Measurements from ENCODE around the gene NDST1. TPM values are rescaled to one million over a fixed set of nuclear protein-coding genes. Genes with fewer than 3 reads are reported as not detected.

NDST1 gene
- total and polyA plus RNA-seq, 12 donors, result 14.8 to 86.1 (median 58.5) TPM

- WGBS, 2 donors, result 46 to 51% methylated on average over 6 of the region's 6 CpGs
- DNase-seq (no peak), ATAC-seq (peak in 1 of 8 donors; percentile 4)
- peaks cover 18 to 45% (median 38%) of the 10 kb centered on the region in 9 donors for H3K4me1 ChIP-seq
- H3K36me3 ChIP-seq, result no peaks in the 10 kb centered on the region
- H3K27me3 ChIP-seq, result no peaks in the 10 kb centered on the region
- H3K4me3 ChIP-seq, result no peak overlapping the region
- H3K9me3 ChIP-seq, result no peaks in the 10 kb centered on the region
- peak overlapping the region in 2 of 10 donors; percentile 10 to 14 for H3K27ac ChIP-seq
- no peak for TF ChIP-seq CTCF (IDR thresholded peaks at IDR 0.05)
- intact Hi-C loops (cut with DNase I), result loop anchor here in 4 of 10 donors (2.0 to 10.0 kb wide), 4 partner anchors 64 to 69 kb away; no protein-coding TSS in a partner anchor
Measured at GRCh38 chr5:150587856-150588595, 80.1 kb downstream of the NDST1 start.

- Histone ChIP-seq H3K27me3 (no peaks in the 10 kb centered on the region), H3K9me3 (no peaks in the 10 kb centered on the region), H3K36me3 (no peaks in the 10 kb centered on the region), H3K4me3 (no peak overlapping the region), H3K27ac (no peak overlapping the region), H3K4me1 (peaks cover 23 to 50% (median 43%) of the 10 kb centered on the region in 9 donors)
- no peak for ATAC-seq
- DNase-seq, result no peak
- intact Hi-C loops (cut with DNase I), result loop anchor here in 4 of 10 donors (2.0 to 10.0 kb wide), 4 partner anchors 64 to 69 kb away; no protein-coding TSS in a partner anchor
- TF ChIP-seq CTCF (IDR thresholded peaks at IDR 0.05), result no peak
- WGBS, 2 donors, result 92 to 97% methylated on average over 1 of the region's 1 CpG
Measured at GRCh38 chr5:150588596-150588890, 80.6 kb downstream of the NDST1 start.

- ATAC-seq (peak; percentile 65 to 90 (median 83)), DNase-seq (peak; percentile 72 to 83)
- H3K27me3 ChIP-seq, result no peaks in the 10 kb centered on the region
- H3K4me1 ChIP-seq, result peaks cover 34 to 65% (median 58%) of the 10 kb centered on the region in 9 donors
- 31 to 38% methylated on average over 12 of the region's 12 CpGs for WGBS, 2 donors
- H3K4me3 ChIP-seq, result no peak overlapping the region
- TF ChIP-seq CTCF (IDR thresholded peaks at IDR 0.05), result peak; percentile 71 to 94 (median 82)
- H3K36me3 ChIP-seq, result no peaks in the 10 kb centered on the region
- no peaks in the 10 kb centered on the region for H3K9me3 ChIP-seq
- intact Hi-C loops (cut with DNase I), result loop anchor here in 9 of 10 donors (1.0 to 10.0 kb wide), 8 partner anchors 37 to 67 kb away; partner anchors contain the start of gene SYNPO (in 2 of the 9)
- peak overlapping the region in 9 of 10 donors; percentile 3 to 90 (median 74) for H3K27ac ChIP-seq
Measured at GRCh38 chr5:150589862-150590601, 82.1 kb downstream of the NDST1 start.

GRCh38 chr5:150590979-150591695 is 83.2 kb downstream of the NDST1 start:
- intact Hi-C loops (cut with DNase I), result loop anchor here in 5 of 10 donors (1.0 to 5.0 kb wide), 5 partner anchors 36 to 66 kb away; partner anchors contain the start of gene SYNPO (in 2 of the 5)
- WGBS, 2 donors, result 28 to 39% methylated on average over 12 of the region's 12 CpGs

More at GRCh38 chr5:150590979-150591695, 83.2 kb downstream of the NDST1 start:
- Histone ChIP-seq H3K36me3 (no peaks in the 10 kb centered on the region), H3K9me3 (no peaks in the 10 kb centered on the region), H3K27ac (peak overlapping the region in 9 of 10 donors; percentile 17 to 90 (median 74)), H3K4me3 (no peak overlapping the region), H3K4me1 (peaks cover 40 to 71% (median 68%) of the 10 kb centered on the region in 9 donors), H3K27me3 (no peaks in the 10 kb centered on the region)
- ATAC-seq (peak; percentile 41 to 80 (median 74)), DNase-seq (peak; percentile 64 to 86)
- TF ChIP-seq CTCF (IDR thresholded peaks at IDR 0.05), result peak in 1 of 9 donors; percentile 6

Measured in heart right ventricle (tissue), 16 donors.